ENCODE data around the gene CERK. TPM values are rescaled to one million over a fixed set of nuclear protein-coding genes. Genes with fewer than 3 reads are reported as not detected.

Gene CERK
- polyA plus RNA-seq, 6 donors from 2014 or later: 7.6 to 31.2 (median 19.2) TPM

DNA sequence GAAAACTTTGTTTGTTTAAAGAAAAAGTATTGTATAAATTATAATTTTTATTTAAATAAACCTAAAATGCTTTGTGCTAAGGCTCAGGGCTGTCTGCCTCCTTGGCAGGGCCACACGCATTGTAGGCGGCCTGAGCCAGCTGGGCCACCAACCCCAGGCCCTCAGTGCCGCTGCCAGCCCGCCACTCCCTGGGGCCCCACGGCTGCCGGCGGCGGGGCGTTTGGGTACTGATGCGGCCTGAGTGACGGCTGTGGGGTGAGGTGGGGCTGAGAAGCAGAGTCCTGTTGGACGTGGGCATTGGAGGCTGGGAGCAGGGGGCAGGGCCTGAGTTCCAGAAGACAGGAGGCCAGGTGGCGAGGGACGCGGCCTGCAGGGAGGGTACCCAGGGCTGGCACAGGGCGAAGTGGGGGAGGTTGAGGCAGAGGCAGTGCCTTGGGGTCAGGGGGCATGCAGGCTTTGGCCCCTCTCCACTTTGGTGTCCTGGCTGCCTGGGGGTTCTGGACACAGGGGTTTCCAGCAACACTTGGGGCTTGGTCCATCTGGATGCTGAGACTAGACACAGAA is 58.3 kb downstream of the CERK start:
- H3K27me3 Mint-ChIP-seq: peaks cover 0 to 4% (median 0%) of the 10 kb centered on the region in 3 donors
- no peak overlapping the region for H3K4me3 Mint-ChIP-seq
- no peaks in the 10 kb centered on the region for H3K9me3 Mint-ChIP-seq
- ATAC-seq (ENCODE audit: low read depth in 2 of 2): no peak
- peaks cover 0 to 7% of the 10 kb centered on the region in 2 donors for H3K36me3 Mint-ChIP-seq
- DNase-seq: no peak
- H3K4me1 Mint-ChIP-seq: peaks cover 9 to 37% (median 22%) of the 10 kb centered on the region in 3 donors
- peak overlapping the region in 1 of 6 donors; percentile 33 for H3K27ac Mint-ChIP-seq

DNA sequence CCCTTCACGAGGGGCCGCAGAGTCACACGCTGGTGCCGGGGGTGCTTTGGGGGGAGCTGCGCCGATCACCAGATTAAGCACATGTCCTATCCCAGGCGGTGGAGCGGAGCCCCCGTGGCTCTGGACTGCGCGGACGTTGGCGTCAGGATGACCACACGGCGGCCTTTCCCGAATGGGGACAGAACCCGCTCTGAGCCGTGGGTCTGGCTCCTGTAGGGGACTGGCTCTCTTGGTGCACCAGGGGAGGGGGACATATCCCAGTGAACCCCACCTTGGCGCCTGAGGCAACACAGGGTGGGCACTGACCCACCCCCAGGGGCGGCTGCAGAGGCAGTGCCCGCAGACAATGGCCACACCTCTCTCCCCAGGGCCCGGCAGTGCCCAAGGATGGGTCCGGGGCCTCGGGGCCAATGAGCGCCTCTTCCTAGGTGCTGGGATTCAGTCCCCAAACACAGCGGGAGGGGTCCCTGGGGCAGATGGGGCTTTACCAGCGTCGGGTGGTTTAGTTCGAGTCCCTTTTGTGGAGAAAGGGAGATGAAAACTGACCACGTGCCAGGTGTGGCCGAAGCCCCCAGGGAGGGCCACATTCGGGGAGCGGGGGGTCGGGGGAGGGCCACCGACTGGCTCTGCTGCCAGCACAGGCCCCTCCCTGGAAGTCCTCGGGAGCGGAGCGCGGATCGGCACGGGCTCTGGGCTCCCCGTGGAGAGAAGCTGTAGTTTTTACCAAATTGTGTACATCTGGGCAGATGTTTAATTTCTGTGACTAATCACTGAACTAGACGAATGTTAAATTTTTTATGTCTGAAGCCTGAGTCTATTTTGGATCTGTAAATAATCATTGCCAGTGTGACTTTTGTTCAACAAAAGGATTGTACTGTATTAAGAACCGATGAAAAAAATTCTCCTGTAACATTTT is 59.0 kb downstream of the CERK start:
- no peak for DNase-seq
- Mint-ChIP-seq H3K9me3 (no peaks in the 10 kb centered on the region), H3K27ac (peak overlapping the region in 1 of 6 donors; percentile 59), H3K36me3 (peaks cover 0 to 7% of the 10 kb centered on the region in 2 donors), H3K27me3 (peaks cover 0 to 4% (median 0%) of the 10 kb centered on the region in 3 donors), H3K4me3 (peak overlapping the region in 1 of 8 donors; percentile 20), H3K4me1 (peaks cover 9 to 37% (median 22%) of the 10 kb centered on the region in 3 donors)
- no peak for ATAC-seq (ENCODE audit: low read depth in 2 of 2)

DNA sequence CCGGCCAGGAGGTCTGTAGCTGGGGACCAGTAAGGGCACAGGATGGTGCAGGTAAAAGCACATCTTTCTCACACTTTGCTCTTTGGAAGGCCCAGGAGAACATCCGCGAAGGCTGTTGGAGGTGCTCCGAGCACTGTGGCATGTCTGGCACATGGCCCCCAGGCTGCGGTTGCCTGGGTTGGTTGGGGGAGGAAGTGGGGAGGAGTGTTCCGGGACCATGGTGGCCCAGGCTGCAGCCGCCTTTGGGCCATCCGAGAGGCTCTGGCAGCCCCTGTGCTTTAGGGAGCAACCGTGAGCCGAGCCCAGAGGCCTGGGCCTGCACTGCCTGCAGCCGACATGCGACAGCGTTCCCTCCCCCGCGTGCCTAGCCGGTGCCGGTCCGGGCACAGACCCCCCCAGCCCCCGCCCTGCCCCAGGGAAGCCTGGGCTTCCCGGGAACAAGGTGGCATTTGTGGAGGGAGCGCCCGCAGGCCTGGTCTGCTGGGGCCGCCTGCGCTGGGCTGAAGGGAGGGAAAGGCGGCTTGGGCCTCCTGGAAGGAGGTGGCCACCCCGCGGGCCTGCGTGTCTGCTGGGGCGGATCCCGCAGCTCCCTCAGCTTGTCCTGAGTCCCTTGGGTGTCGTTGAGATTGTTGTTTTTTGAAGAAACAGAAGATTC is 59.9 kb downstream of the CERK start:
- peaks cover 0 to 7% of the 10 kb centered on the region in 2 donors for H3K36me3 Mint-ChIP-seq
- ATAC-seq (ENCODE audit: low read depth in 2 of 2) (no peak), DNase-seq (no peak)
- peak overlapping the region in 1 of 8 donors; percentile 35 for H3K4me3 Mint-ChIP-seq
- peaks cover 0 to 4% (median 0%) of the 10 kb centered on the region in 3 donors for H3K27me3 Mint-ChIP-seq
- peaks cover 15 to 37% (median 25%) of the 10 kb centered on the region in 3 donors for H3K4me1 Mint-ChIP-seq
- H3K27ac Mint-ChIP-seq: peak overlapping the region in 3 of 6 donors; percentile 30 to 96 (median 73)
- H3K9me3 Mint-ChIP-seq: no peaks in the 10 kb centered on the region

DNA sequence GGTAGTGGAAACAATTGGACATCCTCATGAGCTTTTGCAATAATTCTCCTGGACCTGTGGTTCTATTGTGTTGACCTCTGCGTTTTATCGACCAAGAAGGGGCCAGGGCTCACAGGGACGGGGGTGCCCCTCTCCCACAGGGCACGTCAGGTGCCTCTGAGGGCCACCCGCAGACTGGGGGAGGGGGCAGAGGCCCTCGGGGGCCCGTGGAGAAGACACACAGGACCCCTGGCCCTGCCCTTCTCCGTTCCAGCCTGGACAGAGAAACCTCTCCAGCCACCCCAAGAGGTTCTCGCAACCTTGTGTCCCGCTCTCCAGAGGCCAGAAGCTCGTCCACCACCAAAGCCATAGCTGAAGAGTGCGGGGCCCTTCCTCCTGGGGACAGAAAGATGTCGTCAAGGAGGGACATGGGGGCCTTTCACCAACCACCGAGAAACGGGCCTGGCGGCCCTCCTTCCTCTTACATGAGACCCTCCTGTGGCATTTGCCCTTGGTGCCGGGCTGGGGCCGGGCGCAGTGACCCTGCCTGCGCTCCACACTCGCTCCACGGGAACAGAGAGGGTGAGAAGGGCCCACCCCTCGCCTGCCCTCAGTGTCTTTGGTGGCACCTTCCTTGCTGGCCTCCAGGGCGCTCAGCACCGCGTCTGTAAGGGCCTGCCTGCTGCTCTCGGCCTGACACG is 60.6 kb downstream of the CERK start:
- Mint-ChIP-seq H3K27me3 (peaks cover 0 to 4% (median 0%) of the 10 kb centered on the region in 3 donors), H3K4me3 (no peak overlapping the region), H3K27ac (peak overlapping the region in 5 of 6 donors; percentile 30 to 96 (median 59)), H3K9me3 (no peaks in the 10 kb centered on the region), H3K4me1 (peaks cover 16 to 38% (median 31%) of the 10 kb centered on the region in 3 donors), H3K36me3 (peaks cover 0 to 7% of the 10 kb centered on the region in 2 donors)
- ATAC-seq (ENCODE audit: low read depth in 2 of 2): no peak
- DNase-seq: no peak

DNA sequence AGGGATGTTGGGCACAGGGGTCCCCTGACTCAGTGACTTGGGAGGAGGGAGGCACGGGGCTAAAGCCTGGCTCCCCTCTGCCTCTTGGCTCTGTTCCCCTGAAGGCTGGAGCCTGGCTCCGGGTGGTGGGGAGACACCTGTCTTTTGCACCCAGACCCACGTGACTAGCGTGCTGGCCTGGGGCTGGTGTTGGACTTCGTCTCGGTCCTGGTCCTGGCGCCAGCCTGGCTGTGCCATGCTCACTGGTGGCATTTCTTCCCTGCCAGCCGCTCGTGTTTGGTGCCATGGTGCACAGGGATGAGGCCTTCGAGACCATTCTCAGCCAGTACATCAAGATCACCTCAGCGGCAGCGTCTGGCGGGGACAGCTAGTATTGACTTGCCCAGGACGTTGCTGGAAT is 61.2 kb downstream of the CERK start:
- H3K27me3 Mint-ChIP-seq: peaks cover 0 to 4% (median 0%) of the 10 kb centered on the region in 3 donors

DNA sequence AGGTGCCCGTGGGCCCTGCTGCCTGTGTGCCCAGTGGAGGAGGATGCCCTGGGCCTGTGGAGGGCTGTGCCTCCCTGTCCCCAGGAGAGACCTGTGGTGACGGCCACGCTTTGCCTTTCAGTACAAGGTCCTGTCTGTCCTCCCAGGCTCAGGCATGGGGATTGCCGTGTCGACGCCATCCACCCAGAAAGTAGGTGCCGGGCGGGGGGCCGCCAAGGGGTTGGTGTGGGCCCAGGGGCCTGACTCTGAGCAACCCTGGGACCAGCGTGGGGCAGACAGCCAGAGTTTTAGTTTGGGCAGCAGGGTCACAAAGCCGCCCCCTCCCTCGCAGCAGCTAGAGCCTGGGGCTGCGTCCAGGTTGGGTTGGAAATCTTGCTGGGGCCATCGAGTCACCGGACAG is 61.6 kb downstream of the CERK start:
- peak overlapping the region in 1 of 8 donors; percentile 5 for H3K4me3 Mint-ChIP-seq
- H3K36me3 Mint-ChIP-seq: peaks cover 0 to 7% of the 10 kb centered on the region in 2 donors
- no peaks in the 10 kb centered on the region for H3K9me3 Mint-ChIP-seq
- H3K4me1 Mint-ChIP-seq: peaks cover 24 to 44% (median 40%) of the 10 kb centered on the region in 3 donors
- DNase-seq (no peak), ATAC-seq (ENCODE audit: low read depth in 2 of 2) (no peak)
- H3K27me3 Mint-ChIP-seq: peaks cover 0 to 4% (median 0%) of the 10 kb centered on the region in 3 donors
- peak overlapping the region in 3 of 6 donors; percentile 20 to 96 (median 49) for H3K27ac Mint-ChIP-seq

More for the DNA sequence above, 61.2 kb downstream of the CERK start:
- no peak for ATAC-seq (ENCODE audit: low read depth in 2 of 2)
- DNase-seq: no peak
- Mint-ChIP-seq H3K4me1 (peaks cover 22 to 43% (median 37%) of the 10 kb centered on the region in 3 donors), H3K27ac (peak overlapping the region in 3 of 6 donors; percentile 47 to 96 (median 59)), H3K4me3 (no peak overlapping the region), H3K36me3 (peaks cover 0 to 7% of the 10 kb centered on the region in 2 donors), H3K9me3 (no peaks in the 10 kb centered on the region)

DNA sequence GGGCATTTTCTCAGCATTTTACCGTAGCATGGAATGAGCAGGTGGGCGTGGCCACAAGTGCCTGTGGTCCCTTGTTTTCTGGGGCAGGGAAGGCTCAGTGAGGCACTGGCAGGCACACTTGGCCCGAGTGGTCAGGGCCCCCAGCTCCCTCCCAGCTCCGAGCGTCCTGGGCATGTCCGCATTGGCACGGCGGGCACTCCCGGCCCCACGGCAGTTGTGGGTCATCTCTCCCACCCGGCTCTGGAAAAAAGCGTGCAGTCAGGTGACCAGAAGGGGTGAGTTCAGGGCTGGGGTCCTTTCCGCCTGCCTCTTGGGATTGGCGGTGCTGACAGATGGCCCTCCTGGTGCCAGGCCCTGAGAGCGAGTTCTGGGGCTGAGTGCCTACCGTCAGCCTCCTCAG is 62.1 kb downstream of the CERK start:
- no peak for ATAC-seq (ENCODE audit: low read depth in 2 of 2)
- Mint-ChIP-seq H3K36me3 (peaks cover 0 to 7% of the 10 kb centered on the region in 2 donors), H3K9me3 (no peaks in the 10 kb centered on the region), H3K27me3 (peaks cover 0 to 4% (median 0%) of the 10 kb centered on the region in 3 donors), H3K27ac (peak overlapping the region in 3 of 6 donors; percentile 96 to 98 (median 96)), H3K4me3 (peak overlapping the region in 2 of 8 donors; percentile 12 to 15), H3K4me1 (peaks cover 24 to 41% (median 40%) of the 10 kb centered on the region in 3 donors)
- DNase-seq: no peak

DNA sequence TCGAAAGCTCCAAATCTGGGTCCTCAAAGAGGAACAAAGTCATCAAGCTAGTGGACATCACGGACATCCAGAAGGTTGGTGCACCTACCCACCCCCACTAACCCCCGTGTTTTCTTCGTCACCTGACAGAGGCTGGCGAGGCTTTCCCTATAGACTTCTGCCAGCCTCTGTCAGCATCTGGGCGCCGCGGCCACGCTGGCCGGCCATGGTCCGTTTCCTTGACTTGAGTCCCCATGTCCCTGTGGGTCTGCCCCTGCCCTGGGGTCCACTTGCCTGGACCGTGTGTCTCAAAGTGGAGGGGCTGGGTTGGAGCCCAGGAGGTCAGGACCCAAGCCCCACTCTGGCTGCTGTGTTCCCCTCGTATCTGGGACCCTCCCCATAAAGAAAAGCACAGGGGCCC is 62.6 kb downstream of the CERK start:
- ATAC-seq (ENCODE audit: low read depth in 2 of 2) (no peak), DNase-seq (no peak)
- peaks cover 24 to 41% (median 40%) of the 10 kb centered on the region in 3 donors for H3K4me1 Mint-ChIP-seq
- H3K4me3 Mint-ChIP-seq: peak overlapping the region in 2 of 8 donors; percentile 12 to 47
- peak overlapping the region in 5 of 6 donors; percentile 51 to 98 (median 96) for H3K27ac Mint-ChIP-seq
- H3K27me3 Mint-ChIP-seq: peaks cover 0 to 4% (median 0%) of the 10 kb centered on the region in 3 donors
- no peaks in the 10 kb centered on the region for H3K9me3 Mint-ChIP-seq
- H3K36me3 Mint-ChIP-seq: peaks cover 0 to 7% of the 10 kb centered on the region in 2 donors

DNA sequence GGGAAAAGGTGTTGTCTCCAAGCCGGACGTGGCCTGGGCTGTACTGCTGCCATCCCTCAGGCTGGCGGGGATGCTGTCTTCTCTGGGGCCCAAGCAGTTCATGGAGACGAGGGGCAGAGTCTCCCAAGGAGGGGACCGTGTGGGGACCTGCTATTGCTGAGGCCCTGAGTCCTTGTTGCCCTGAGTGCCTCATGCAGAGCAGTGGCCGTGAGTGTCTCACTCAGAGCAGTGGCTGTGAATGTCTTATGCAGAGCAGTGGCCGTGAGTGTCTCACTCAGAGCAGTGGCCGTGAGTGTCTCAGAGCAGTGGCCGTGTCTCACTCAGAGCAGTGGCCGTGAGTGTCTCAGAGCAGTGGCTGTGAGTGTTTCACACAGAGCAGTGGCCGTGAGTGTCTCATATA is 63.1 kb downstream of the CERK start:
- peak overlapping the region in 5 of 6 donors; percentile 92 to 98 (median 96) for H3K27ac Mint-ChIP-seq
- peaks cover 24 to 41% (median 40%) of the 10 kb centered on the region in 3 donors for H3K4me1 Mint-ChIP-seq
- peak overlapping the region; percentile 66 to 94 (median 88) for H3K4me3 Mint-ChIP-seq
- peaks cover 0 to 9% of the 10 kb centered on the region in 2 donors for H3K36me3 Mint-ChIP-seq
- DNase-seq: no peak
- no peak for ATAC-seq (ENCODE audit: low read depth in 2 of 2)
- H3K27me3 Mint-ChIP-seq: peaks cover 0 to 4% (median 0%) of the 10 kb centered on the region in 3 donors
- no peaks in the 10 kb centered on the region for H3K9me3 Mint-ChIP-seq

DNA sequence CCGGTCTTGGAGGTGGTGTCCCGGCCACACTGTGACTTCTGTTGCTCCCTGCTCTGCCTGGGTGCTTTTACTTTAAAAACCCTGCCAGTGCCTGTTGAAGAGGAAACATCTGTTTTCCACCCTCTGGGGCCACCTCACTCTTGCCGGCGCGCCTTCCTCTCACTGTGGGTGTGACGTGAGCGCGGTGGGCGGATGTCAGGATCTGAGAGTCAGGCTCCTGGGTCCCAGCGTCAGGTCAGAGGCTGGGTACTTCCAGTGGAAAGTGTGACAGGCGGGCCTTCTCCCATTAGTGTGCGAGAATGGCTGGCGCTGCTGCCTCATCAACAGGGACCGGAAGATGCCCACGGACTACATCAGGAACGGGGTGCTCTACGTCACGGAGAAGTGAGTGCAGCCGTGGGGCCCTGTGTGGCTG is 63.7 kb downstream of the CERK start:
- Mint-ChIP-seq H3K36me3 (peaks cover 0 to 14% of the 10 kb centered on the region in 2 donors), H3K4me3 (peak overlapping the region; percentile 66 to 94 (median 88)), H3K4me1 (peaks cover 24 to 41% (median 40%) of the 10 kb centered on the region in 3 donors), H3K27me3 (peaks cover 0 to 4% (median 0%) of the 10 kb centered on the region in 3 donors), H3K9me3 (no peaks in the 10 kb centered on the region), H3K27ac (peak overlapping the region; percentile 48 to 98 (median 96))
- ATAC-seq (ENCODE audit: low read depth in 2 of 2) (peak; percentile 84 to 85), DNase-seq (peak; percentile 91)

DNA sequence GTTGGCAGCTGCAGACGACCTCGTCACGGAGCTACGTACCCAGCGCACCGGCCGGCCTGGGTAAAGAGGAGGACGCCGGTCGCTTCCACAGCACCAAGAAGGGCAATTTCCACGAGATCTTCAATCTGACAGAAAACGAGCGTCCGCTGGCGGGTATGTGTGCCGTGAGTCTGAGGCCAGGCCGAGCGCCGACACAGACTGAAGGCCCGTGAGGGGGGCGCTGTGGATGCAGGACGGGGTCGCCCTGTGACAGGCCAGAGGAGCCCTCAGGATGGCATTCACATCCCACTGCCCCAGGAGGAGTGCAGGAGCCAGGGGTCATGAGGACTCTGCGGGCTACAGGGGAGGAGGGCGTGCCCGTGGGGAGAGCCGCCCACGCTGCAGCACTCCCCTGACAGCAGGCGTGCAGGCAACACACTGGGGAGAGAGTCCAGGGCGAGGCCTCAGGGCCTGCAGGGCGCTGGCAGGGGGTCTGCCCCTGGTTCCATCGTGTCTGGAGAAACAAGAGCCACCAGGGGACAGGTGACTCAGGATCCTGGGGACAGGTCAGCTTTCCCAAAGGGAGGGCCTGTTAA is 64.3 kb downstream of the CERK start:
- H3K27ac Mint-ChIP-seq: peak overlapping the region; percentile 86 to 98 (median 96)
- H3K9me3 Mint-ChIP-seq: no peaks in the 10 kb centered on the region
- H3K4me1 Mint-ChIP-seq: peaks cover 24 to 44% (median 40%) of the 10 kb centered on the region in 3 donors
- peak overlapping the region; percentile 66 to 94 (median 88) for H3K4me3 Mint-ChIP-seq
- H3K27me3 Mint-ChIP-seq: peaks cover 0 to 4% (median 0%) of the 10 kb centered on the region in 3 donors
- DNase-seq (no peak), ATAC-seq (ENCODE audit: low read depth in 2 of 2) (peak; percentile 26 to 30)
- peaks cover 4 to 21% of the 10 kb centered on the region in 2 donors for H3K36me3 Mint-ChIP-seq

DNA sequence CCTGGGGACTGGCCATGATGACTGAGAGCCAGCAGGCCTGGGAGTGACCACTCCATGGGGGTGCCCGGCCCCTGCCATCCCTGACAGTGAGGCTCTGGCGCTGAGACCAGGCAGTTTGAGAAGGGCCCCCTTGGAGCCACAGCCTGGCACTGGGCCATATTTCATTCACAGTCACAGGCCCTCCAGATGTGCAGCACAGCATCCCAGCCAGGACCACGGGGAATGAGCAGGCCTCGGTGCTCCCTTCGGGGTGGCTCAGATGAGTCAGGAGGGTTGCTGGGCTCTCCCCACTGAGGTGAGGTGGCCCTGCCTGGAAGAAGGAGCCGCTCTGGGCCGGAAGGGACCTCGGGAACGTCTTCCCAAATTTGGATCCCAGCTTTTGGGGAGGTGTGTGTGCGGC is 64.8 kb downstream of the CERK start:
- peaks cover 0 to 4% (median 0%) of the 10 kb centered on the region in 3 donors for H3K27me3 Mint-ChIP-seq
- H3K4me1 Mint-ChIP-seq: peaks cover 24 to 44% (median 40%) of the 10 kb centered on the region in 3 donors
- ATAC-seq (ENCODE audit: low read depth in 2 of 2) (no peak), DNase-seq (no peak)
- peak overlapping the region in 7 of 8 donors; percentile 68 to 94 (median 88) for H3K4me3 Mint-ChIP-seq
- H3K9me3 Mint-ChIP-seq: no peaks in the 10 kb centered on the region
- H3K36me3 Mint-ChIP-seq: peaks cover 6 to 24% of the 10 kb centered on the region in 2 donors
- H3K27ac Mint-ChIP-seq: peak overlapping the region in 5 of 6 donors; percentile 86 to 98 (median 96)
